ENCODE data around the gene IGF1R. TPM values are rescaled to one million over a fixed set of nuclear protein-coding genes. Genes with fewer than 3 reads are reported as not detected.

The IGF1R gene
- total and polyA plus RNA-seq, 2 donors (not counting 3 experiments of a cell fraction or from before 2014, with no cell fraction given), result 16.1 to 59.1 TPM

GRCh38 chr15:98792117-98792516 is 143.8 kb downstream of the IGF1R start:
- ChIA-PET POLR2A (interaction anchor here (0.6 kb wide), 1 partner anchor 144 kb away, joined by 4 read pairs; no protein-coding TSS in a partner anchor), CTCF (interaction anchor here (0.6 to 2.6 kb wide), 6 partner anchors 9 to 57 kb away, joined by 3 to 6 read pairs (median 4); no protein-coding TSS in a partner anchor)
- no TSS peak for BruUV-seq (replicated peaks)
- Histone ChIP-seq H3K4me2 (ENCODE audit: insufficient read depth, low read length) (no peak overlapping the region), H3K9me3 (replicated peaks; ENCODE audit: control insufficient read depth, insufficient read depth, low read length) (no peaks in the 10 kb centered on the region), H3K9me1 (replicated peaks; ENCODE audit: control insufficient read depth, extremely low read depth, insufficient read depth, low read length) (no peaks in the 10 kb centered on the region), H2AFZ (ENCODE audit: low read depth, low read length) (no peak overlapping the region), H3K36me3 (ENCODE audit: control insufficient read depth in 2 of 2, extremely low read depth in 1 of 2, insufficient read depth in 2 of 2, low read length in 2 of 2) (no peaks in the 10 kb centered on the region), H4K20me1 (replicated peaks; ENCODE audit: control insufficient read depth, extremely low read depth, insufficient read depth, low read length) (peaks cover 5% of the 10 kb centered on the region), H3K27ac (ENCODE audit: insufficient read depth, low read depth, low read length) (no peak overlapping the region), H3K27me3 (ENCODE audit: control insufficient read depth in 2 of 2, insufficient read depth in 2 of 2, low read length in 2 of 2) (no peaks in the 10 kb centered on the region), H3K4me1 (ENCODE audit: control insufficient read depth, extremely low read depth, insufficient read depth, low read length) (peaks cover 3% of the 10 kb centered on the region), H3K9ac (replicated peaks; ENCODE audit: extremely low read depth, insufficient read depth, low read length) (no peak overlapping the region), H3K79me2 (ENCODE audit: control insufficient read depth, insufficient read depth, low read length) (peaks cover 2% of the 10 kb centered on the region), H3K4me3 (replicated peaks in 1 of 3; ENCODE audit: insufficient read depth in 1 of 3, low read depth in 1 of 3, low read length in 3 of 3) (no peak overlapping the region)
- no peak for FAIRE-seq
- no peak for DNase-seq (ENCODE audit: low read depth, low spot score)
- intact Hi-C loops (cut with micrococcal nuclease) (no loop called here), dilution Hi-C loops (cut with MboI; ENCODE audit: extremely low pct_ligation_motif_present, low sequenced_read_pairs) (no loop called here)
- TF ChIP-seq CTCF (IDR thresholded peaks at IDR 0.05; ENCODE audit: extremely low read depth in 1 of 2, insufficient read depth in 1 of 2, low read depth in 1 of 2, low read length in 2 of 2), result no peak
- TF ChIP-seq, protein P1, sequence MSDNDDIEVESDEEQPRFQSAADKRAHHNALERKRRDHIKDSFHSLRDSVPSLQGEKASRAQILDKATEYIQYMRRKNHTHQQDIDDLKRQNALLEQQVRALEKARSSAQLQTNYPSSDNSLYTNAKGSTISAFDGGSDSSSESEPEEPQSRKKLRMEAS (IDR thresholded peaks at IDR 0.05; ENCODE audit: insufficient read depth, insufficient read length), result no peak

DNA sequence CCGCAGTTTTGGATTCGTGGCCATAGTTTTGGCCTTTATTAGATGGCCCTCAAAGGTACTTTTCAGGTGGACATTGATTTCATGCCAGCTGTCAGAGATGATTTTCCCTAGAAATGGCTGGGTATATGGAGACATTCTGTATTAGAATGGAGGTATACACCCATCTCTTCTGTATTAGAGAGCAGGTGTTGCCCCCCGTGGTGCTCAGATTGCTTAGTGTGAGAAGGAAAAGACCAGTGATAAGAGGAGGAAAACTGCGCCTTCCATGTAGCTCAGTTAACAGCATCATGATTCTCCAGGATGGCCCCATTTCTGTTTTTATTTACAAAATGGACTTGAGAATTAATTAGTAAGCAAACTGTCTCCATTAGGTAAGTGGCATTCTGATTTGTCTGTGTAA is 145.9 kb downstream of the IGF1R start:
- Histone ChIP-seq H3K9ac (replicated peaks; ENCODE audit: extremely low read depth, insufficient read depth, low read length) (no peak overlapping the region), H3K4me3 (replicated peaks in 1 of 3; ENCODE audit: insufficient read depth in 1 of 3, low read depth in 1 of 3, low read length in 3 of 3) (no peak overlapping the region), H2AFZ (ENCODE audit: low read depth, low read length) (no peak overlapping the region), H3K36me3 (ENCODE audit: control insufficient read depth in 2 of 2, extremely low read depth in 1 of 2, insufficient read depth in 2 of 2, low read length in 2 of 2) (no peaks in the 10 kb centered on the region), H3K9me3 (replicated peaks; ENCODE audit: control insufficient read depth, insufficient read depth, low read length) (no peaks in the 10 kb centered on the region), H3K79me2 (ENCODE audit: control insufficient read depth, insufficient read depth, low read length) (peaks cover 8% of the 10 kb centered on the region), H3K4me1 (ENCODE audit: control insufficient read depth, extremely low read depth, insufficient read depth, low read length) (peaks cover 4% of the 10 kb centered on the region), H3K4me2 (ENCODE audit: insufficient read depth, low read length) (no peak overlapping the region), H4K20me1 (replicated peaks; ENCODE audit: control insufficient read depth, extremely low read depth, insufficient read depth, low read length) (peaks cover 5% of the 10 kb centered on the region), H3K27ac (ENCODE audit: insufficient read depth, low read depth, low read length) (no peak overlapping the region), H3K9me1 (replicated peaks; ENCODE audit: control insufficient read depth, extremely low read depth, insufficient read depth, low read length) (no peaks in the 10 kb centered on the region), H3K27me3 (ENCODE audit: control insufficient read depth in 2 of 2, insufficient read depth in 2 of 2, low read length in 2 of 2) (no peaks in the 10 kb centered on the region)
- dilution Hi-C loops (cut with MboI; ENCODE audit: extremely low pct_ligation_motif_present, low sequenced_read_pairs) (no loop called here), intact Hi-C loops (cut with micrococcal nuclease) (no loop called here)
- POLR2A ChIA-PET, result no interaction called here
- CTCF ChIA-PET, result interaction anchor here (2.6 kb wide), 1 partner anchor 13 kb away, joined by 6 read pairs; no protein-coding TSS in a partner anchor
- DNase-seq (ENCODE audit: low read depth, low spot score) (no peak), FAIRE-seq (no peak)
- TF ChIP-seq, protein P1 (IDR thresholded peaks at IDR 0.05; ENCODE audit: insufficient read depth, insufficient read length), result no peak
- no peak for TF ChIP-seq CTCF (IDR thresholded peaks at IDR 0.05; ENCODE audit: extremely low read depth in 1 of 2, insufficient read depth in 1 of 2, low read depth in 1 of 2, low read length in 2 of 2)
- no peak for TF ChIP-seq JUN (IDR thresholded peaks at IDR 0.05; ENCODE audit: borderline replicate concordance, insufficient read depth, insufficient read length, low read depth)
- TF ChIP-seq MYC (IDR thresholded peaks at IDR 0.05; ENCODE audit: low read depth, low read length), result no peak
- TF ChIP-seq GATA2 (IDR thresholded peaks at IDR 0.05; ENCODE audit: insufficient read depth, insufficient read length, low read depth, low read length), result no peak
- no peak for TF ChIP-seq POLR2AphosphoS5 (IDR thresholded peaks at IDR 0.05; ENCODE audit: insufficient read depth, low read depth, low read length)
- TF ChIP-seq POLR2A (IDR thresholded peaks at IDR 0.05; ENCODE audit: low read depth, low read length), result no peak
- no peak for TF ChIP-seq FOS (IDR thresholded peaks at IDR 0.05; ENCODE audit: borderline replicate concordance, insufficient read depth, low read length)
- TF ChIP-seq EZH2 (IDR thresholded peaks at IDR 0.05; ENCODE audit: borderline replicate concordance, low read depth, low read length, severe bottlenecking), result no peak
- BruUV-seq (replicated peaks), result no TSS peak
